AG04449 (cell line): Measurements from ENCODE around the gene TMEM181.
"Not testable (repeated sequence)": the region's sequence is repeated elsewhere in the genome, so short reads cannot be mapped to it uniquely, and the experiment has no call there.

ENCODE experiments used
- CTCF ChIA-PET: fragments of 350-600 bp; formaldehyde crosslinking; extraction: SDS; loops from one replicate; lab custom pipeline; 2021; ENCODE audit warnings: antibody characterized with exemption; lab: Yijun Ruan, JAX
- POLR2A ChIA-PET: fragments of 400-600, 350-600 bp; formaldehyde crosslinking; extraction: SDS; loops from one replicate; lab custom pipeline; 2020; ENCODE audit warnings: antibody characterized with exemption, inconsistent platforms; lab: Yijun Ruan, JAX
- DNase-seq: peaks from one replicate; pipeline ENCODE4 v3.0.0-alpha.2; 2010; ENCODE audit warnings: low read depth, low spot score
- H3K4me3 ChIP-seq: 2 replicates; pipeline ENCODE4 v1.5.1; 2011; ENCODE audit warnings: low read depth, mild to moderate bottlenecking, control low read depth, low read length
- CTCF ChIP-seq: IDR thresholded peaks from one replicate; pipeline ENCODE4 v1.5.1; 2011; ENCODE audit warnings: mild to moderate bottlenecking, moderate library complexity, low read length, control low read depth, inconsistent platforms; ENCODE audit not compliant: insufficient read depth; ENCODE audit errors: missing control alignments

The TMEM181 gene

GRCh38 chr6:158611541-158612370 lies 51.9 kb downstream of the TMEM181 start:
- ChIA-PET POLR2A (no interaction called here), CTCF (interaction anchor here (1.2 to 13.1 kb wide), 4 partner anchors 9 to 397 kb away, joined by 3 to 257 read pairs (median 4); no protein-coding TSS in a partner anchor)
- no peak overlapping the region for H3K4me3 ChIP-seq
- DNase-seq = no peak
- no peak for TF ChIP-seq CTCF

DNA sequence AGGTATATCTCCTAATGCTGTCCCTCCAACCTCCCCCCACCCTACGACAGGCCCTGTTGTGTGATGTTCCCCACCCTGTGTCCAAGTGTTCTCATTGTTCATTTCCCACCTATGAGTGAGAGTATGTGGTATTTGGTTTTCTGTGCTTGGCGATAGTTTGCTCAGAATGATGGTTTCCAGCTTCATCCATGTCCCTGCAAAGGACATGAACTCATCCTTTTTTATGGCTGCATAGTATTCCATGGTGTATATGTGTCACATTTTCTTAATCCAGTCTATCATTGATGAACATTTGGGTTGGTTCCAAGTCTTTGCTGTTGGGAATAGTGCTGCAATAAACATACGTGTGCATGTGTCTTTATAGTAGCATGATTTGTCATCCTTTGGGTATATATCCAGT lies 54.7 kb downstream of the TMEM181 start:
- POLR2A ChIA-PET = not testable (repeated sequence)

GRCh38 chr6:158618289-158618688 lies 58.4 kb downstream of the TMEM181 start:
- CTCF ChIA-PET = interaction anchor here (8.7 kb wide), 1 partner anchor 12 kb away, joined by 53 read pairs; no protein-coding TSS in a partner anchor
- POLR2A ChIA-PET, DNase-seq, H3K4me3 ChIP-seq: not testable (repeated sequence)

More for the DNA sequence above, 54.7 kb downstream of the TMEM181 start:
- H3K4me3 ChIP-seq, DNase-seq, CTCF ChIA-PET: not testable (repeated sequence)

DNA sequence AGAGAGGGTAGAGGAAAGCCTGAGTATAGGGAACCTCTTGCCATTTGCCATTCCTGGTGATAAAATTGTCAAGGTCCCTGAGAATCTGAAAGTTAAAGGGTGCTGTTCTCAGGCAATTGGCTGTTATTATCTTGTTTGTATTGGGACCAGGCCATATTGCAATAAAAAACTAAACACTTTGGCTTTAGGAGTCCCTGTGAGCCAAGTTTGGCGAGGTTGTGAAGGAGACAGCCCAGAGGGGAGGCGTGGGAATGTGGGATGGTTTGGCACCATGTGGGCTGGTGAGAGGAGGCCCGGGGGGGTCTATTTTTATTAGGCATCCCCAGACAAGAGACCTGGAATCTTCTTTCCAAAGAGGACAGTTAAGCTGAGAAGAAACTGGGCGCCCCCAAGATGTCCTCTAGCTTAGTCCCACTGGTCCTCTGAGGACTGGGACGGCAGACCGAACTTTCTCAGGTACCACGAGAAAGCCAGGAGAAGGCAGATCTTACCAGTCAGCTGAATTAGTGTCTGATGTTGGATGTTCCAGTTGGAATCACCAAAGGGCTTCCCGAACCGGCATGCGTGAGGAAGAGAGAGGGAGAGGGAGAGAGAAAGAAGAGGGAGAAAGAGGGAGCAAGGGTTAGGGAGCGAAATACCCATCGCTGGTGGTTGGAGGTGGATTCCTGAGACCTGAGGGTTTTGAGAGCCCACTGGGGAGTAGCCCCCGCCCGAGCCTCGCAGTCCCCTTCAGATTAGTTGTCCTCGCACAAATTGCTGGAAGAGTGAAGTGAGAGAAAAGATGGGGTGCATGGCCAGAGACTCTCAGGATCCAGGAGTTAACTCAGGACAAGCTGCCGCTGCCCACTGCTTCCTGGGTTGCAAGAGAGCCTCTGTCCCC lies 60.3 kb downstream of the TMEM181 start:
- no peak for TF ChIP-seq CTCF
- no peak for DNase-seq
- H3K4me3 ChIP-seq = no peak overlapping the region
- POLR2A ChIA-PET = no interaction called here
- CTCF ChIA-PET = interaction anchor here (1.2 to 8.7 kb wide), 4 partner anchors 9 to 406 kb away, joined by 4 to 53 read pairs (median 4); no protein-coding TSS in a partner anchor

GRCh38 chr6:158620963-158621693 lies 61.2 kb downstream of the TMEM181 start:
- H3K4me3 ChIP-seq = no peak overlapping the region
- DNase-seq = no peak
- ChIA-PET CTCF (interaction anchor here (1.2 to 8.7 kb wide), 4 partner anchors 10 to 407 kb away, joined by 4 to 53 read pairs (median 4); no protein-coding TSS in a partner anchor), POLR2A (no interaction called here)
- no peak for TF ChIP-seq CTCF

DNA sequence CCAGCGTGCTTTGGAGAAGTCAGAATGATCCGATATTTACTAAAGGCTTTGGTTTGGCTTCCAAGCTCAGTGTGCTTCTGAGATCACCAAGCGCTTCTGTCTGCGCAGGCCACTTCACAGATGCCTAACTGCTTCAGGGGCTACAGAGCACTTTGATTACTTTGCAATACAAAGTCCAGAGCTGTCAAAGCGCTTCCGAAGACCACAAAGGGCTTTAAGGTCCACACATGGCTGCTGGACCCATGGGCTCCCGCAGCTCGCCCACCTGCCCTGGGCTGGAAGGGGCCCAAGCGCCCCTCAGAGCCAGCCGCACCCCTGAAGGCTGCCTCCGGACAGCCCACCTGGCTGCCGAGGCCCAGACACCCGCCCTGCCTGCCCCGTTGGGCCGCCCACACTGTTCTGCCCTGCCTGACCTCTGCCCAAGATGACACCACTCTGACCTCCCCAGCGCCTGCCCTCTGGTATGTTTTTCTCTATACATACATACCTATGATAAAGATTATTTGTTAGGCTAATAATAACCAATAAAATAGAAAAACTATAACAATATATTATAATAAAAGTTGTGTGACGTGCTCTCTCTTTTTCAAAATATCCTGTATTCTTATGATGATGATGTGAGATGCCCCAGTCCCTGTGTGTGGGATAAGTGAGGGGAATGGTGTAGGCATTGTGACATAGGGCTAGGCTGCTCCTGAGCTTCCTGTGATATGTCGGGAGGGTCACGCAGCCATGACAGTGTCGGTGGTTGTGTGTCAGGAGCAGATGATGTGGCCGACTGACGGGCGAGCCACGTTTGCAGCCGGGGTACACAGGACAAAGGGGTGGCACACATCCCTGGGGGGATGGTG lies 62.0 kb downstream of the TMEM181 start:
- ChIA-PET POLR2A (no interaction called here), CTCF (interaction anchor here (1.2 to 8.7 kb wide), 4 partner anchors 11 to 401 kb away, joined by 4 to 53 read pairs (median 5); no protein-coding TSS in a partner anchor)
- no peak for TF ChIP-seq CTCF
- DNase-seq = no peak
- no peak overlapping the region for H3K4me3 ChIP-seq
